Gastroesophageal sphincter (tissue), 4 donors: ENCODE results near the gene KRTAP10-7. TPM values are rescaled to one million over a fixed set of nuclear protein-coding genes. Genes with fewer than 3 reads are reported as not detected.

Experiments used
- ATAC-seq: fragments of 150-250 bp; one replicate; pipeline ENCODE4 v1.9.1; 2016; ENCODE audit warnings: mild to moderate bottlenecking, moderate library complexity
- H3K27ac ChIP-seq, 4 donors: fragments of 200-600 bp; sonication (generic) in 3 of 4; 1 replicate in 3 of 4; 2 replicates in 1 of 4; pipeline ENCODE4 v1.5.1; 2016 to 2019
- H3K27me3 ChIP-seq: fragments of 200-600 bp; sonication (generic); one replicate; pipeline ENCODE4 v1.5.1; 2019
- H3K36me3 ChIP-seq, 2 donors: fragments of 200-600 bp; sonication (generic); one replicate each; pipeline ENCODE4 v1.5.1; 2019; ENCODE audit warnings: control low read depth in 1 of 2
- H3K4me1 ChIP-seq, 3 donors: fragments of 200-600 bp; sonication (generic); 1 replicate in 2 of 3; 2 replicates in 1 of 3; pipeline ENCODE4 v1.5.1; 2016 to 2019; ENCODE audit warnings: control low read depth in 2 of 3
- H3K4me3 ChIP-seq, 2 donors: fragments of 200-600 bp; sonication (generic); one replicate each; pipeline ENCODE4 v1.5.1; 2019; ENCODE audit warnings: mild to moderate bottlenecking in 1 of 2, moderate library complexity in 1 of 2
- H3K9me3 ChIP-seq, 3 donors: fragments of 200-600 bp; sonication (generic); one replicate each; pipeline ENCODE4 v1.5.1; 2017 to 2019; ENCODE audit warnings: control low read depth in 2 of 3
- EP300 ChIP-seq: sonication (generic); formaldehyde crosslinking; IDR thresholded peaks from one replicate; pipeline ENCODE4 v1.6.1; 2017; ENCODE audit warnings: antibody characterized with exemption, mild to moderate bottlenecking
- POLR2A ChIP-seq, 2 donors: fragments of 450-650 bp; IDR thresholded peaks; one replicate each; pipeline ENCODE4 v1.6.1; 2017; ENCODE audit warnings: antibody characterized with exemption in 2 of 2, mild to moderate bottlenecking in 2 of 2, moderate library complexity in 1 of 2
- POLR2AphosphoS5 ChIP-seq: sonication (generic); formaldehyde crosslinking; IDR thresholded peaks from one replicate; pipeline ENCODE4 v1.6.1; 2017; ENCODE audit warnings: antibody characterized with exemption
- WGBS, 2 donors: methylation state at CpG; one replicate each; pipeline ENCODE4 v1.1.5; 2018; ENCODE audit warnings: low coverage in 1 of 2; 5-methylcytosine and 5-hydroxymethylcytosine counted together
- total RNA-seq, 4 donors: library from RNA; depleted of rRNA; stranded (reverse); fragments of >200 nt; gene quantifications; one replicate each; pipeline ENCODE4 v1.1.0, GENCODE V29; 2016
- TF ChIP-seq, protein P1 (sequence below), 4 experiments: fragments of 200-600 bp in 2 of 4; fragments of 450-650 bp in 2 of 4; sonication (generic) in 1 of 4; IDR thresholded peaks; one replicate each; pipeline ENCODE4 v1.5.1; 2017 to 2019; ENCODE audit warnings: antibody characterized with exemption in 4 of 4, mild to moderate bottlenecking in 2 of 4, moderate library complexity in 2 of 4

Gene KRTAP10-7
- total RNA-seq, 4 donors from 2014 or later: not detected

DNA sequence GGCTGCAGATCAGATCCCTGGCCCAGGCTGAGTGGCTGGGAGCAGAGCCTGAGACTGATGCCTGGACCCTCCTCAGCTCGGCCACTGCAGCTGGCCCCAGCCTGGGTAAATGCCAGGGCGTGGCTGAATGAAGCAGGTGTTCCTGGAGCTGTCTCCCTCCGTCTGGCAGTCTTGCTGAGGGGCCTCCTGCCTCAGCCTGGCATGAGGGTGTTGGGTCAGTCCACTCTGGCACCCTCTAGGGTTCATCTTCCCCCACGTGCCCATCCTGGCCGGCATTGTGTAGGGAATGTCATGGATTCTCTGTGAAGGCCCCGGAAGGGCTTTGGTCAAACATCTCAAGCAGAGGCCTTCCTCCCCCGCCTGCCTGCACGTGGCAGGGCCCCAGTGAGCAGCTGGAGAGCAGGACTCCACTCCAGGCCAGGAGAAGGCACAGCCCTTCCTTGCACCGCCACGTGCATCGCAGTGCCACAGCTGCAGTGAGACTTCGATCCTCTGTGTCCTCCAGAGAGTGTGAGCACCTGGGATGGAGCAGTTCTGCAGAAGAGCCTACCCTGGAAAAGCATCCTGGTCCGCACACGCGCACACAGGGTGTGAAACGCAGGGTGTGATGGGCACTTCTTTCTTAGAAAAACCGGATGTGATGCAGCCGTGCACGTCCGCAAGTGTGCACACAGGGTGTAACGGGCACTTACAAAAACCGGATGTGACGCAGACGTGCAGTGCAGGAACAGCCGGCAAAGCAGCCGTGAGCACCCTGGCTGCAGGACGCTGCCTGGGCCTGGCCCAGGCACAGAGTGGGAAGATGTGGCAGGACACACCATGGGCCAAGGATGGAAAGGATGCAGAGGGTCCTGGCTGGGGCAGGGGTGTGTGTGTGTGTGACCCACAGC is 31.5 kb upstream of the KRTAP10-7 start:
- Histone ChIP-seq H3K36me3 (no peaks in the 10 kb centered on the region), H3K27me3 (peaks cover 44% of the 10 kb centered on the region), H3K4me1 (no peaks in the 10 kb centered on the region), H3K9me3 (peaks cover 0 to 10% (median 0%) of the 10 kb centered on the region in 3 donors), H3K4me3 (no peak overlapping the region), H3K27ac (no peak overlapping the region)
- WGBS, 2 donors: 85 to 90% methylated on average over 4 to 5 of the region's 27 CpGs
- TF ChIP-seq EP300 (no peak), POLR2AphosphoS5 (no peak), POLR2A (IDR thresholded peaks at IDR 0.05) (no peak)
- TF ChIP-seq, protein P1, sequence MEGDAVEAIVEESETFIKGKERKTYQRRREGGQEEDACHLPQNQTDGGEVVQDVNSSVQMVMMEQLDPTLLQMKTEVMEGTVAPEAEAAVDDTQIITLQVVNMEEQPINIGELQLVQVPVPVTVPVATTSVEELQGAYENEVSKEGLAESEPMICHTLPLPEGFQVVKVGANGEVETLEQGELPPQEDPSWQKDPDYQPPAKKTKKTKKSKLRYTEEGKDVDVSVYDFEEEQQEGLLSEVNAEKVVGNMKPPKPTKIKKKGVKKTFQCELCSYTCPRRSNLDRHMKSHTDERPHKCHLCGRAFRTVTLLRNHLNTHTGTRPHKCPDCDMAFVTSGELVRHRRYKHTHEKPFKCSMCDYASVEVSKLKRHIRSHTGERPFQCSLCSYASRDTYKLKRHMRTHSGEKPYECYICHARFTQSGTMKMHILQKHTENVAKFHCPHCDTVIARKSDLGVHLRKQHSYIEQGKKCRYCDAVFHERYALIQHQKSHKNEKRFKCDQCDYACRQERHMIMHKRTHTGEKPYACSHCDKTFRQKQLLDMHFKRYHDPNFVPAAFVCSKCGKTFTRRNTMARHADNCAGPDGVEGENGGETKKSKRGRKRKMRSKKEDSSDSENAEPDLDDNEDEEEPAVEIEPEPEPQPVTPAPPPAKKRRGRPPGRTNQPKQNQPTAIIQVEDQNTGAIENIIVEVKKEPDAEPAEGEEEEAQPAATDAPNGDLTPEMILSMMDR (IDR thresholded peaks at IDR 0.05): no peak
- ATAC-seq: no peak

DNA sequence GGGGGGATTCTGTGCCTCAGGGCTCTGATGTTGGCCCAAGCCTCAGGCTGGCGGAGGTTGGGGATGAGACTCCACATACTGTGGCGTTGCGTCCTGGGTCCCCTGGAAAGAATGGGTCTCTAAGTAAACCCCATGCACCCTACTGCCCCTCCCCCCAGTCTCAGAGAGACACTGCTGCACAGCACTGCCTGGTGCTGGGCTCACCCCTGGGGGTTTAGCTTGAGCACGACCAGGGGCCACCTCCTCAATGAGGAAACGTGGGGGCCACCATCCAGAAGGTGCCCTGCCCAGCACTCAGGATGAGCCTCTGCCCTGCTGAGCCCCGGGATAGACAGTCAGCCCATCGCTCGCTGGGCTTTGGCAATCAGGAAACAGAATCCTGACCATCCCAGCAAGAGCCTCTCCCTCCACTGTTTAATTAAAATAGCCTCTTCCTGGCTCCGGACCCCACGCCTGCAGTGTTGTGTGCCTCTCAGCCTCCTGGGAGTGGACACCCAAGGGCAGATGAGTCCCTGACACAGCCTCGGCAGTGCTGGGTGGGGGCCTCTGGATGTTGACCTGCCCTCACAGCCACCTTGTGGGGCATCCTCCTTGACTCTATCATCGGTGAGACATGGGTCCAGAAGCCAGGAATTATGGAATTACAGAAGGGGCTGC is 30.4 kb upstream of the KRTAP10-7 start:
- TF ChIP-seq EP300: no peak
- TF ChIP-seq, protein P1 (IDR thresholded peaks at IDR 0.05): no peak
- no peaks in the 10 kb centered on the region for H3K4me1 ChIP-seq
- 80% methylated on average over 1 of the region's 12 CpGs; no CpG with 5 or more reads in 1 of the 2 donors for WGBS, 2 donors
- no peak overlapping the region for H3K27ac ChIP-seq
- H3K27me3 ChIP-seq: peaks cover 53% of the 10 kb centered on the region
- ATAC-seq: no peak
- no peak overlapping the region for H3K4me3 ChIP-seq
- H3K9me3 ChIP-seq: peaks cover 0 to 10% (median 0%) of the 10 kb centered on the region in 3 donors
- no peaks in the 10 kb centered on the region for H3K36me3 ChIP-seq

DNA sequence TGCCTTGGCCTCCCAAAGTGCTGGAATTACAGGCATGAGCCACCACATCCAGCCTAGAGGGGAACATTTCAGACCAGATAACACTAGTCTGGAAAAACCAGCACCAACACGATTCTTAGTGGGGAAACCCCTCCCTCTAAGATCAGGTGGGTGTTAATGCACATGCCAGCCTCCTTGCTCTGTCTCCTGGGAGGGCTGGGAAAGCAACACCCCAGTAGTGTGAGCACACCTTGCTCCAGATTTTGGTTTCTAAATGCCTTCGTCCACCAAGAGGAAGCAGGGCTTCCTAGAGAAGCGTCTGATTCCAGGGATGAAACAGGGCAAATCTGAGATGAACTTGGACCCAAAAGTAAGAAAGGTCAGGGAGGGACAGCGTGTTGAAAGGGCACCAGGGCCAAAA is 29.1 kb upstream of the KRTAP10-7 start:
- no peak overlapping the region for H3K4me3 ChIP-seq
- peaks cover 65% of the 10 kb centered on the region for H3K27me3 ChIP-seq
- ATAC-seq: no peak
- H3K9me3 ChIP-seq: peaks cover 0 to 21% (median 0%) of the 10 kb centered on the region in 3 donors
- TF ChIP-seq EP300 (no peak), POLR2A (IDR thresholded peaks at IDR 0.05) (no peak), POLR2AphosphoS5 (no peak)
- TF ChIP-seq, protein P1 (IDR thresholded peaks at IDR 0.05): no peak
- H3K4me1 ChIP-seq: no peaks in the 10 kb centered on the region
- H3K27ac ChIP-seq: no peak overlapping the region
- WGBS, 2 donors: 0 to 97% methylated on average over 1 to 3 of the region's 4 CpGs
- H3K36me3 ChIP-seq: no peaks in the 10 kb centered on the region

DNA sequence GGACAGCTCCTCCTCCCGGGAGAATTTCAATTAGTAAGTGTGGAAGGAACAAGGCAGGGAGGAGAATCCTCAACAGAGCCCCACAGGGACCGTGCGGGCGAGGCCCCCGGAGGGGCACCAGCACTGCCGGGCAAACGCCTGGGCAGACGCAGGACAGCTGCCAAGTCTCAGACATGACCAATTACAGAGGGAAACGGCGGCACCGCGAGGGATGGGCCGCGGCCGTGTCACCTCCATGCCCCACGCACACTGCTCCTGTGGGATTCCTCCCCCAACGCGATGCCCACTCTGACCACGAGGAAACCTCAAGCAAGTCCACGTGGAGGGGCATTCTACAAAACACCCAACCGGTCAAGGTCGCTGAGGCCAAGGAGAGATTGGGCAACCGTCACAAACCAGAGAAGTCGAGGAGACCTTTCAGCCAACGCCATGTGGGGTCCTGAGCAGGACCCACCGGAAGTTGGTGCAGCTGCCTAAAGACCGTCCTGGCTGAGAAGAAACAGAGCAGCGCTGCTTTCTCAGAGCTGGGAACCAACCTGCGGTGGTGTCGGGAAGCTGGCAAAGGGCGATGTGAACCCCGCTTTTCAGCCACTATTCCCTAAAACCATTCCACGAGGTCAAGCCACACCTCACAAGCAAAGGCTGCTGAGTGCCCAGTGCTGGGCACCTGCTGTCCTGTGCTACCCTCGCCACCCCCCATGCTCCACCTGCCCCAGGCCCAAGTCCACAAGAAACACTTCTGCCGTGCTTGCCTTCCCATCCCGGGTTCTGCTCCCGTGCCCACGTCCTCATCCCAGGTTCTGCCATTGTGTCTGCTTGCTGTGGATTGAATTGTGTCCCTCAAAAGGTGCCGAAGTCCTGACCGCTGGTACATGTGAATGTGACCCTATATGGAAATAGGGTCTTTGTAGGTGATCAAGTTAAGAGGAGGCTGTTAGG is 28.3 kb upstream of the KRTAP10-7 start:
- TF ChIP-seq POLR2AphosphoS5: no peak
- TF ChIP-seq POLR2A (IDR thresholded peaks at IDR 0.05): no peak
- TF ChIP-seq, protein P1 (IDR thresholded peaks at IDR 0.05): no peak
- TF ChIP-seq EP300: no peak
- Histone ChIP-seq H3K36me3 (no peaks in the 10 kb centered on the region), H3K9me3 (peaks cover 0 to 29% (median 0%) of the 10 kb centered on the region in 3 donors), H3K4me1 (no peaks in the 10 kb centered on the region), H3K27ac (no peak overlapping the region), H3K4me3 (no peak overlapping the region), H3K27me3 (peaks cover 73% of the 10 kb centered on the region)
- ATAC-seq: no peak
- WGBS, 2 donors: 87 to 93% methylated on average over 16 to 19 of the region's 40 CpGs
